Psoas muscle (tissue), 8 donors: ENCODE results near the gene LUZP2. TPM values are rescaled to one million over a fixed set of nuclear protein-coding genes. Genes with fewer than 3 reads are reported as not detected.

Source experiments
- ATAC-seq, 4 donors: fragments of 200-7000 bp; cut with Tn5 transposase; one replicate each; pipeline ENCODE4 v1.9.1; 2020; ENCODE audit warnings: moderate library complexity in 3 of 4, mild to moderate bottlenecking in 2 of 4
- DNase-seq, 2 donors: peaks; one replicate each; pipeline ENCODE4 v3.0.0-alpha.2; 2020
- H3K27ac ChIP-seq: fragments of 200-600 bp; one replicate; pipeline ENCODE4 v1.8.0; 2022
- H3K27me3 ChIP-seq, 3 donors: fragments of 200-600 bp in 1 of 3; one replicate each; pipeline versions ENCODE4 v1.6.1 to v1.8.0; 2013 to 2022; ENCODE audit warnings: low read length in 2 of 3, mild to moderate bottlenecking in 2 of 3, moderate library complexity in 1 of 3; ENCODE audit not compliant: insufficient read depth in 3 of 3
- H3K36me3 ChIP-seq, 2 donors: fragments of 200-600 bp in 1 of 2; one replicate each; pipeline versions ENCODE4 v1.6.1 to v1.8.0; 2013 to 2022; ENCODE audit warnings: low read depth in 1 of 2, mild to moderate bottlenecking in 1 of 2, moderate library complexity in 1 of 2; ENCODE audit not compliant: insufficient read depth in 1 of 2
- H3K4me1 ChIP-seq: fragments of 200-600 bp; one replicate; pipeline ENCODE4 v1.8.0; 2022
- H3K4me3 ChIP-seq: fragments of 200-600 bp; one replicate; pipeline ENCODE4 v1.8.0; 2022; ENCODE audit warnings: mild to moderate bottlenecking
- H3K9me3 ChIP-seq: fragments of 200-600 bp; one replicate; pipeline ENCODE4 v1.8.0; 2022
- WGBS, 3 donors: extraction: QIAGEN DNeasy Blood & Tissue Kit; methylation state at CpG; one replicate each; pipeline versions ENCODE4 v1.1.6 to v1.1.7; 2013; 5-methylcytosine and 5-hydroxymethylcytosine counted together
- intact Hi-C, 2 donors: fragments of 100-400 bp; cut with DNase I; formaldehyde crosslinking; loops; one replicate each; pipeline versions ENCODE4 v1.11.0 to v1.14.2; 2022
- polyA plus RNA-seq, 3 donors: library from polyadenylated mRNA; stranded (reverse); fragments of 200-250 nt; gene quantifications; one replicate each; pipeline ENCODE4 v1.2.3, GENCODE V29; 2013
- total RNA-seq, 4 donors: library from RNA; stranded (reverse); fragmentation: NEBNext Ultra II Directional in 2 of 4; extraction: Animal tissue kit (Norgen Biotek cat#: 25700) in 2 of 4; gene quantifications; one replicate each; pipeline versions ENCODE4 v1.2.1 to v1.2.4, GENCODE V29; 2021 to 2023
- TF ChIP-seq, protein P1 (sequence below): fragments of 200-600 bp; IDR thresholded peaks from one replicate; pipeline ENCODE4 v1.8.0; 2022; ENCODE audit warnings: antibody characterized with exemption
- donor health status: healthy with polysubstance abuse.
- donor health status: DM: no; HTN: no; CAD: no; lungs with moderate emphysema.
- donor health status: Bipolar disorder and iron deficiency.
- donor health status: healthy.
- donor health status: DM: yes; HTN: yes; CAD: no.
- donor health status: DM: no; HTN: no; CAD: no.
- donor health status: DM: no; HTN: no; CAD: no.
- donor health status: DM: yes; HTN: yes; CAD: no.

LUZP2 gene
- total and polyA plus RNA-seq, 7 donors = 0.01 TPM; not detected in 5

GRCh38 chr11:24870048-24870447 lies 373.2 kb downstream of the LUZP2 start:
- Histone ChIP-seq H3K9me3 (no peaks in the 10 kb centered on the region), H3K27ac (no peak overlapping the region), H3K36me3 (no peaks in the 10 kb centered on the region), H3K4me1 (no peaks in the 10 kb centered on the region), H3K4me3 (no peak overlapping the region), H3K27me3 (no peaks in the 10 kb centered on the region)
- TF ChIP-seq, protein P1, sequence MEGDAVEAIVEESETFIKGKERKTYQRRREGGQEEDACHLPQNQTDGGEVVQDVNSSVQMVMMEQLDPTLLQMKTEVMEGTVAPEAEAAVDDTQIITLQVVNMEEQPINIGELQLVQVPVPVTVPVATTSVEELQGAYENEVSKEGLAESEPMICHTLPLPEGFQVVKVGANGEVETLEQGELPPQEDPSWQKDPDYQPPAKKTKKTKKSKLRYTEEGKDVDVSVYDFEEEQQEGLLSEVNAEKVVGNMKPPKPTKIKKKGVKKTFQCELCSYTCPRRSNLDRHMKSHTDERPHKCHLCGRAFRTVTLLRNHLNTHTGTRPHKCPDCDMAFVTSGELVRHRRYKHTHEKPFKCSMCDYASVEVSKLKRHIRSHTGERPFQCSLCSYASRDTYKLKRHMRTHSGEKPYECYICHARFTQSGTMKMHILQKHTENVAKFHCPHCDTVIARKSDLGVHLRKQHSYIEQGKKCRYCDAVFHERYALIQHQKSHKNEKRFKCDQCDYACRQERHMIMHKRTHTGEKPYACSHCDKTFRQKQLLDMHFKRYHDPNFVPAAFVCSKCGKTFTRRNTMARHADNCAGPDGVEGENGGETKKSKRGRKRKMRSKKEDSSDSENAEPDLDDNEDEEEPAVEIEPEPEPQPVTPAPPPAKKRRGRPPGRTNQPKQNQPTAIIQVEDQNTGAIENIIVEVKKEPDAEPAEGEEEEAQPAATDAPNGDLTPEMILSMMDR = no peak
- intact Hi-C loops = no loop called here
- no peak for DNase-seq
- 74 to 89% (median 84%) methylated on average over 1 of the region's 1 CpG for WGBS, 3 donors
- no peak for ATAC-seq

DNA sequence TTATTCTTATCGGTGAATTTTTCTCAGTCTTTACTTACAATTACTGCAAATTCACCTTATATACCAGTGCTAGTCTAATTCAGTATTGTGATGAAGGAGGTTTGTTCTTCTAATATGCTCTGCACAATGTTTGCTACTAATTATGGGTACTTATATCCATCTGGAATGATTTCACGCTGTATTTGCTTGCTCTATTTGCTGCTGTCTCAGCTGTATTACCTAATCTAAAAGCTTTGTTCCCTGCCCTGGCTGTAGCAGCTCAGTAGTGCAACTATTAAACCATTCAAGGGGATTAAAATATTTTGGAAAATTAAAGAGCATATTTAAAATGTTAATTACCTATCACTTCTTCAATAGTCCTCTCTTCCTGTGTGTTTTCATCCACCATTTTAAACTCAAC lies 375.3 kb downstream of the LUZP2 start:
- TF ChIP-seq, protein P1 = no peak
- ATAC-seq (no peak), DNase-seq (no peak)
- 69 to 84% (median 78%) methylated on average over 2 of the region's 2 CpGs for WGBS, 3 donors
- no peak overlapping the region for H3K4me3 ChIP-seq
- no peaks in the 10 kb centered on the region for H3K9me3 ChIP-seq
- intact Hi-C loops = no loop called here
- H3K27me3 ChIP-seq = no peaks in the 10 kb centered on the region
- no peaks in the 10 kb centered on the region for H3K4me1 ChIP-seq
- H3K36me3 ChIP-seq = no peaks in the 10 kb centered on the region
- no peak overlapping the region for H3K27ac ChIP-seq

DNA sequence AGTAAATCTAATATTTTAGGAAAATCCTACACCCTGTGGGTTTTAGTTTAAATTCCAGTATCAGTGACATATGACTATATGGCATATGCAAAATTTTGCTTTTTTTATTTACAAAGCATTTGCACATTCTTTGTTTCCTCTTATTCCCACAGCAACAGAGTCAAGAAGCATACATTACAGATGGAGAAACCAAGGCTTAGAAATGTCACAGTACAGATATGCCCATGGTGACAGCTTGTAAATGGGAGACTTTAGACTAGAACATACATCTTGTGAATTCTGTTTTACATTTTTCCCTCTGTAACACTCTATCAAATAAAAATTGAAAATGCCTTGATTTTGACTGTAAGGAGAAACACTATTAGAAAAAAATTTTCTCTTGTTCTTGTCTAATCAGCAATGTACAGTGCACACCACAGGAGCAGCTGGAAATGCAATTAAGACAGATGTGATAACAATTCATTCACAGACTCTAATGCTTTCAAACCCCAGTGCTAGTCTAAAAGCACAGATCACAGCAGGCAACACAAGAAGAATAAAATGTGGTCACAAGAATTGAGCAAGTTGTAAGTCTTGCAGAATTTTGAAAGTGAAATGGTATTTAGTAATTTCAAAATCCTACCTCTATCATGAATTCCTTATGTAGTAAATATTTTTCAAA lies 375.9 kb downstream of the LUZP2 start:
- ATAC-seq (no peak), DNase-seq (no peak)
- no peak overlapping the region for H3K4me3 ChIP-seq
- H3K36me3 ChIP-seq = no peaks in the 10 kb centered on the region
- H3K4me1 ChIP-seq = no peaks in the 10 kb centered on the region
- H3K27me3 ChIP-seq = no peaks in the 10 kb centered on the region
- no peaks in the 10 kb centered on the region for H3K9me3 ChIP-seq
- intact Hi-C loops = no loop called here
- TF ChIP-seq, protein P1 = no peak
- no peak overlapping the region for H3K27ac ChIP-seq

DNA sequence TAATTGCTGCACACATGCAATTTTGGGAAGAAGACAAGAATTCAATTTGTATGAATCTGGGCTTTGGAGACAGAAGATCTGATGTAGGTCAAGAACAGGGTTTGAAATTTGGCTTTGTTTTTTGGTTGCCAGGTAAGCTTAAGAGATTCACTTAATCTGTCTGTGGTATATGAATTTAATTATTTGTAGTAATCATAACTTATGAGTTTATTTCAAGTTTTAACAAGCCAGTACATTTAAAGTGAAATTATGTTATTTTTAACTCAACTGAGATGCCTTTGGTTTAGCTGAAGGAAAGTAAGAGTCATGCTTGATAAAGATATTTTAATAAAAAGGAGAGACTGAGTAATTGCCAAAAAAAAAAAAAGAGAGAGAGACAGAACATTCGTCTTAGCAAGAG lies 384.1 kb downstream of the LUZP2 start:
- no peak for DNase-seq
- ATAC-seq = no peak
- Histone ChIP-seq H3K4me1 (no peaks in the 10 kb centered on the region), H3K27ac (no peak overlapping the region), H3K4me3 (no peak overlapping the region), H3K9me3 (no peaks in the 10 kb centered on the region), H3K36me3 (no peaks in the 10 kb centered on the region), H3K27me3 (no peaks in the 10 kb centered on the region)
- WGBS, 3 donors = 48 to 55% (median 48%) methylated on average over 1 of the region's 1 CpG
- TF ChIP-seq, protein P1 = no peak
- intact Hi-C loops = no loop called here

GRCh38 chr11:24885580-24886173 lies 388.8 kb downstream of the LUZP2 start:
- DNase-seq (no peak), ATAC-seq (no peak)
- Histone ChIP-seq H3K4me3 (no peak overlapping the region), H3K27ac (no peak overlapping the region), H3K27me3 (no peaks in the 10 kb centered on the region), H3K36me3 (no peaks in the 10 kb centered on the region), H3K9me3 (no peaks in the 10 kb centered on the region), H3K4me1 (no peaks in the 10 kb centered on the region)
- TF ChIP-seq, protein P1 = no peak
- intact Hi-C loops = no loop called here
- WGBS, 3 donors = 52 to 67% (median 58%) methylated on average over 4 of the region's 4 CpGs
